GM18868 (cell line): ENCODE measurements around the gene TAS1R2.
"Not testable (repeated sequence)": the region's sequence is repeated elsewhere in the genome, so short reads cannot be mapped to it uniquely, and the experiment has no call there.

Experiments
- ATAC-seq: cut with Tn5 transposase; IDR thresholded peaks from one replicate; pipeline ENCODE4 v1.9.1; 2021; ENCODE audit warnings: mild to moderate bottlenecking, moderate library complexity; ENCODE audit not compliant: unreplicated experiment

Gene TAS1R2

GRCh38 chr1:18859560-18859959 is at the start of gene TAS1R2:
Gene TAS1R2 (minus strand): TSS chr1:18859660. CDS start chr1:18859660, 0 bp downstream.
- ATAC-seq: no peak

GRCh38 chr1:18907917-18908845 is 48.7 kb upstream of the TAS1R2 start:
- no peak for ATAC-seq

- no peak for ATAC-seq
Measured at GRCh38 chr1:18907021-18907916, 47.8 kb upstream of the TAS1R2 start.

- ATAC-seq: no peak
Measured at GRCh38 chr1:18903291-18903756, 43.9 kb upstream of the TAS1R2 start.

- ATAC-seq: peak; percentile 94
Measured at GRCh38 chr1:18902523-18903290, 43.2 kb upstream of the TAS1R2 start, which contains the start of gene ALDH4A1. Gene ALDH4A1 (minus strand): TSS chr1:18902555. CDS start chr1:18902523, 32 bp downstream.

GRCh38 chr1:18901952-18902522 is 42.6 kb upstream of the TAS1R2 start:
- ATAC-seq: no peak

GRCh38 chr1:18901147-18901951 is 41.9 kb upstream of the TAS1R2 start:
- no peak for ATAC-seq

GRCh38 chr1:18900303-18900841 is 40.9 kb upstream of the TAS1R2 start:
- ATAC-seq: no peak

- ATAC-seq: no peak
Measured at GRCh38 chr1:18899363-18900049, 40.0 kb upstream of the TAS1R2 start.

GRCh38 chr1:18898567-18898966 is 39.1 kb upstream of the TAS1R2 start:
- no peak for ATAC-seq

- ATAC-seq: no peak
Measured at GRCh38 chr1:18895317-18895716, 35.9 kb upstream of the TAS1R2 start.

GRCh38 chr1:18893120-18893519 is 33.7 kb upstream of the TAS1R2 start:
- no peak for ATAC-seq

GRCh38 chr1:18891858-18892257 is 32.4 kb upstream of the TAS1R2 start:
- not testable (repeated sequence) for ATAC-seq

GRCh38 chr1:18891426-18891780 is 31.9 kb upstream of the TAS1R2 start:
- no peak for ATAC-seq

- no peak for ATAC-seq
Measured at GRCh38 chr1:18890706-18891425, 31.4 kb upstream of the TAS1R2 start.

- no peak for ATAC-seq
Measured at GRCh38 chr1:18886003-18886335, 26.5 kb upstream of the TAS1R2 start.

GRCh38 chr1:18885311-18886002 is 26.0 kb upstream of the TAS1R2 start:
- ATAC-seq: no peak

GRCh38 chr1:18884727-18885126 is 25.3 kb upstream of the TAS1R2 start:
- no peak for ATAC-seq
